IMR-90 (cell line): ENCODE data around the gene VDR. TPM values are rescaled to one million over a fixed set of nuclear protein-coding genes. Genes with fewer than 3 reads are reported as not detected.

Experiments
- ATAC-seq: fragments of 200-7000 bp; cut with Tn5 transposase; 2 replicates; pipeline ENCODE4 v1.9.1; 2020; ENCODE audit warnings: low read depth, mild to moderate bottlenecking, moderate library complexity
- BruUV-seq: library from RNA; stranded (reverse); fragments of 400-500 nt; replicated peaks from 2 replicates; lab custom pipeline; 2021; lab: Mats Ljungman, UMichigan
- CTCF ChIA-PET: fragments of 300-600 bp; formaldehyde crosslinking; extraction: SDS; loops from one replicate; lab custom pipeline; 2021; ENCODE audit warnings: antibody characterized with exemption; lab: Yijun Ruan, JAX
- POLR2A ChIA-PET: fragments of 300-600 bp; sonication (Branson Sonifier 250); formaldehyde crosslinking; loops from one replicate; lab custom pipeline; 2022; ENCODE audit warnings: antibody characterized with exemption; ENCODE audit not compliant: unreplicated experiment; lab: Charles Lee
- DNase-seq: peaks from one replicate; pipeline ENCODE4 v3.0.0; 2013
- H2AFZ ChIP-seq: replicated peaks from 2 replicates; pipeline ENCODE3; 2013; ENCODE audit warnings: low read length, mild to moderate bottlenecking; ENCODE audit not compliant: poor library complexity
- H2AK5ac ChIP-seq: 2 replicates; pipeline ENCODE4 v1.6.1; 2013; ENCODE audit warnings: low read depth, low read length, inconsistent platforms
- H2AK9ac ChIP-seq: replicated peaks from 2 replicates; pipeline ENCODE3; 2013; ENCODE audit warnings: mild to moderate bottlenecking, low read depth, low read length, moderate library complexity; ENCODE audit not compliant: poor library complexity
- H2BK120ac ChIP-seq: 2 replicates; pipeline ENCODE4 v1.6.1; 2013; ENCODE audit warnings: low read depth, low read length, inconsistent platforms
- H2BK15ac ChIP-seq: 3 replicates; pipeline ENCODE4 v1.6.1; 2013; ENCODE audit warnings: low read depth, low read length, inconsistent platforms
- H2BK20ac ChIP-seq: 2 replicates; pipeline ENCODE4 v1.6.1; 2013; ENCODE audit warnings: low read depth, mild to moderate bottlenecking, inconsistent platforms, low read length, moderate library complexity
- H2BK5ac ChIP-seq: 2 replicates; pipeline ENCODE4 v1.6.1; 2013; ENCODE audit warnings: mild to moderate bottlenecking, low read depth, low read length, inconsistent platforms; ENCODE audit not compliant: poor library complexity, severe bottlenecking
- H3K14ac ChIP-seq: replicated peaks from 2 replicates; pipeline ENCODE4 v1.6.1; 2013; ENCODE audit warnings: low read depth, low read length, inconsistent platforms
- H3K18ac ChIP-seq: 2 replicates; pipeline ENCODE4 v1.6.1; 2013; ENCODE audit warnings: low read depth, low read length, control low read depth
- H3K23ac ChIP-seq: 2 replicates; pipeline ENCODE4 v1.6.1; 2013; ENCODE audit warnings: low read depth, low read length, inconsistent platforms
- H3K27ac ChIP-seq: 2 replicates; pipeline ENCODE4 v1.5.1; 2013; ENCODE audit warnings: mild to moderate bottlenecking, control low read depth, low read length; ENCODE audit not compliant: insufficient read depth
- H3K27me3 ChIP-seq: 2 replicates; pipeline ENCODE4 v1.6.1; 2013; ENCODE audit warnings: low read length; ENCODE audit not compliant: control insufficient read depth, insufficient read depth
- H3K36me3 ChIP-seq: 2 replicates; pipeline ENCODE4 v1.6.1; 2013; ENCODE audit warnings: low read length, mixed read lengths; ENCODE audit not compliant: control insufficient read depth, insufficient read depth
- H3K4ac ChIP-seq: 2 replicates; pipeline ENCODE4 v1.6.1; 2013; ENCODE audit warnings: low read depth, low read length, inconsistent platforms
- H3K4me1 ChIP-seq: 2 replicates; pipeline ENCODE4 v1.6.1; 2013; ENCODE audit warnings: low read length, mixed read lengths; ENCODE audit not compliant: control insufficient read depth, insufficient read depth
- H3K4me2 ChIP-seq: 2 replicates; pipeline ENCODE4 v1.6.1; 2013; ENCODE audit warnings: low read depth, mild to moderate bottlenecking, control low read depth, low read length, moderate library complexity
- H3K4me3 ChIP-seq: 2 replicates; pipeline ENCODE4 v1.5.1; 2013; ENCODE audit warnings: low read depth, mild to moderate bottlenecking, control low read depth, low read length, moderate library complexity; ENCODE audit not compliant: insufficient read depth
- H3K56ac ChIP-seq: 2 replicates; pipeline ENCODE4 v1.6.1; 2013; ENCODE audit warnings: low read length, inconsistent platforms; ENCODE audit not compliant: insufficient read depth; ENCODE audit errors: extremely low read depth
- H3K79me1 ChIP-seq, 2 experiments: 2 replicates each; pipeline ENCODE4 v1.6.1; 2013; ENCODE audit warnings: low read length in 2 of 2, inconsistent platforms in 1 of 2, low read depth in 1 of 2
- H3K9ac ChIP-seq: 2 replicates; pipeline ENCODE4 v1.6.1; 2013; ENCODE audit warnings: low read depth, low read length, control low read depth
- H3K9me1 ChIP-seq: 2 replicates; pipeline ENCODE4 v1.6.1; 2013; ENCODE audit warnings: low read length, inconsistent platforms; ENCODE audit not compliant: insufficient read depth
- H3K9me3 ChIP-seq: 2 replicates; pipeline ENCODE4 v1.6.1; 2013; ENCODE audit warnings: low read length; ENCODE audit not compliant: control insufficient read depth, insufficient read depth
- H4K20me1 ChIP-seq: 2 replicates; pipeline ENCODE4 v1.6.1; 2013; ENCODE audit warnings: low read length, inconsistent platforms; ENCODE audit not compliant: insufficient read depth
- H4K5ac ChIP-seq: 2 replicates; pipeline ENCODE4 v1.6.1; 2013; ENCODE audit warnings: mild to moderate bottlenecking, low read depth, low read length, control low read depth
- H4K8ac ChIP-seq, 2 experiments: 2 replicates each; pipeline ENCODE4 v1.6.1; 2013; ENCODE audit warnings: low read depth in 2 of 2, low read length in 2 of 2, control low read depth in 1 of 2, inconsistent platforms in 1 of 2
- H4K91ac ChIP-seq: 2 replicates; pipeline ENCODE4 v1.6.1; 2013; ENCODE audit warnings: low read depth, low read length, inconsistent platforms; ENCODE audit not compliant: insufficient read depth
- BHLHE40 ChIP-seq: fragments of 150-350 bp; IDR thresholded peaks from 2 replicates; pipeline ENCODE4 v1.6.1; 2016; ENCODE audit warnings: mild to moderate bottlenecking, low read depth, low read length
- CEBPB ChIP-seq: IDR thresholded peaks from 2 replicates; pipeline ENCODE4 v1.6.1; 2012; ENCODE audit warnings: low read depth, low read length, improper control_type of control experiment
- MAZ ChIP-seq: IDR thresholded peaks from 2 replicates; pipeline ENCODE4 v1.6.1; 2012; ENCODE audit warnings: low read depth, mild to moderate bottlenecking, low read length, improper control_type of control experiment, moderate library complexity, borderline replicate concordance
- MXI1 ChIP-seq: IDR thresholded peaks from 2 replicates; pipeline ENCODE4 v1.6.1; 2012; ENCODE audit warnings: low read depth, mild to moderate bottlenecking, low read length, moderate library complexity, borderline replicate concordance
- WGBS, 2 experiments: methylation state at CpG; one replicate each; pipeline versions ENCODE4 v1.1.5 to v1.1.7; 2013; ENCODE audit warnings: missing lambda C conversion rate in 2 of 2; ENCODE audit not compliant: insufficient read length in 1 of 2; ENCODE audit errors: extremely low coverage in 2 of 2; 5-methylcytosine and 5-hydroxymethylcytosine counted together
- dilution Hi-C: fragments of 300-500 bp; cut with HindIII; formaldehyde crosslinking; loops from one replicate; pipeline ENCODE4 v1.14.3; 2018; ENCODE audit warnings: low sequenced_read_pairs; ENCODE audit not compliant: unreplicated experiment
- in situ Hi-C: fragments of 300-500 bp; cut with MboI; formaldehyde crosslinking; loops from 3 replicates; pipeline ENCODE4 v1.14.3; 2019; ENCODE audit warnings: low sequenced_read_pairs, inconsistent platforms, mixed read lengths
- intact Hi-C: fragments of 100-400 bp; cut with micrococcal nuclease; formaldehyde crosslinking; loops from 2 replicates; pipeline ENCODE4 v1.10.0; 2022
- polyA plus RNA-seq, 3 experiments: library from polyadenylated mRNA; depleted of rRNA; stranded (reverse); fragments of >200 nt; gene quantifications; 2 replicates each; pipeline ENCODE4 v1.2.3, GENCODE V29; 2012; ENCODE audit warnings: low replicate concordance in 1 of 3
- total RNA-seq: library from RNA; depleted of rRNA; stranded (reverse); fragments of >200 nt; gene quantifications from 2 replicates; pipeline ENCODE4 v1.2.3, GENCODE V29; 2012

VDR gene
- total and polyA plus RNA-seq, 2 of the 4 experiments (the other 2 are of a cell fraction): 5.4 to 8.5 TPM

GRCh38 chr12:47850153-47851084 lies 54.4 kb downstream of the VDR start:
- Histone ChIP-seq H3K4me1 (peaks cover 21% of the 10 kb centered on the region), H2AK5ac (peak overlapping the region; percentile 91; the same call in 1 of the 2 replicates), H2AFZ (peak overlapping the region; percentile 84), H2BK120ac (peak overlapping the region; percentile 90), H3K9ac (peak overlapping the region; percentile 22), H3K4ac (peak overlapping the region; percentile 94), H2BK5ac (peak overlapping the region; percentile 14), H3K27me3 (no peaks in the 10 kb centered on the region), H3K9me3 (no peaks in the 10 kb centered on the region), H2BK15ac (peak overlapping the region; percentile 25; the same call in 1 of the 3 replicates), H4K8ac (peak overlapping the region in 1 of 2 experiments; percentile 78; a peak in 2 of 4 replicates), H3K4me3 (no peak overlapping the region), H3K23ac (peak overlapping the region; percentile 93; the same call in 1 of the 2 replicates), H4K20me1 (no peaks in the 10 kb centered on the region), H3K14ac (peak overlapping the region; percentile 77), H4K91ac (peak overlapping the region; percentile 80), H2AK9ac (peak overlapping the region; percentile 91), H3K18ac (peak overlapping the region; percentile 58), H3K79me1 (peaks cover 0 to 12% of the 10 kb centered on the region in 2 experiments; a peak in 1 of 4 replicates), H3K27ac (peak overlapping the region; percentile 46; the same call in 1 of the 2 replicates), H3K36me3 (peaks cover 7% of the 10 kb centered on the region; the same call in 1 of the 2 replicates), H3K9me1 (peaks cover 16% of the 10 kb centered on the region), H3K4me2 (peak overlapping the region; percentile 33), H2BK20ac (peak overlapping the region; percentile 70), H4K5ac (no peak overlapping the region; the same call in 1 of the 2 replicates), H3K56ac (no peak overlapping the region; the same call in 1 of the 2 replicates)
- POLR2A ChIA-PET: no interaction called here
- DNase-seq (peak; percentile 83), ATAC-seq (peak; percentile 79)
- in situ Hi-C loops (no loop called here), dilution Hi-C loops (no loop called here), intact Hi-C loops (loop anchor here (5.0 kb wide), 2 partner anchors 52 to 97 kb away; partner anchors contain the start of gene VDR)
- 0% methylated on average over 1 of the region's 12 CpGs; no CpG with 5 or more reads in 1 of the 2 experiments for WGBS, 2 experiments
- BruUV-seq: no TSS peak
- no peak for TF ChIP-seq MXI1
- no peak for TF ChIP-seq BHLHE40
- TF ChIP-seq CEBPB: peak; percentile 71
- TF ChIP-seq MAZ: peak; percentile 71; the same call in 1 of the 2 replicates
- CTCF ChIA-PET: interaction anchor here (0.7 to 1.2 kb wide), 3 partner anchors 13 to 199 kb away, joined by 3 to 5 read pairs (median 3); no protein-coding TSS in a partner anchor
